ENCODE results near the gene COG5.

The COG5 gene

GRCh38 chr7:107173191-107173590 is 390.5 kb downstream of the COG5 start:
- no peaks in the 10 kb centered on the region for H3K36me3 ChIP-seq (ENCODE audit: control insufficient read depth in 2 of 2, insufficient read depth in 1 of 2, low read length in 2 of 2)
- POLR2A ChIA-PET = no interaction called here
- no peak for TF ChIP-seq ZNF529 (tag by site-specific recombination; IDR thresholded peaks at IDR 0.05; ENCODE audit: insufficient replicate concordance)
- 0 out of 2 replicates have a peak, but pooled peaks have one; percentile 24 for TF ChIP-seq IKZF3 (tag by site-specific recombination; IDR thresholded peaks at IDR 0.05)
- CTCF ChIA-PET = interaction anchor here (1.4 kb wide), 1 partner anchor 26 kb away, joined by 4 read pairs; no protein-coding TSS in a partner anchor
- no peaks in the 10 kb centered on the region for H3K9me3 ChIP-seq (ENCODE audit: control insufficient read depth, insufficient read depth, low read depth, low read length)
- H3K27ac ChIP-seq (ENCODE audit: extremely low read depth, low read depth, low read length) = no peak overlapping the region
- no peaks in the 10 kb centered on the region for H3K4me1 ChIP-seq (ENCODE audit: control insufficient read depth, insufficient read depth, low read length)
- no peak overlapping the region for H3K4me3 ChIP-seq (ENCODE audit: low read depth, low read length)

DNA sequence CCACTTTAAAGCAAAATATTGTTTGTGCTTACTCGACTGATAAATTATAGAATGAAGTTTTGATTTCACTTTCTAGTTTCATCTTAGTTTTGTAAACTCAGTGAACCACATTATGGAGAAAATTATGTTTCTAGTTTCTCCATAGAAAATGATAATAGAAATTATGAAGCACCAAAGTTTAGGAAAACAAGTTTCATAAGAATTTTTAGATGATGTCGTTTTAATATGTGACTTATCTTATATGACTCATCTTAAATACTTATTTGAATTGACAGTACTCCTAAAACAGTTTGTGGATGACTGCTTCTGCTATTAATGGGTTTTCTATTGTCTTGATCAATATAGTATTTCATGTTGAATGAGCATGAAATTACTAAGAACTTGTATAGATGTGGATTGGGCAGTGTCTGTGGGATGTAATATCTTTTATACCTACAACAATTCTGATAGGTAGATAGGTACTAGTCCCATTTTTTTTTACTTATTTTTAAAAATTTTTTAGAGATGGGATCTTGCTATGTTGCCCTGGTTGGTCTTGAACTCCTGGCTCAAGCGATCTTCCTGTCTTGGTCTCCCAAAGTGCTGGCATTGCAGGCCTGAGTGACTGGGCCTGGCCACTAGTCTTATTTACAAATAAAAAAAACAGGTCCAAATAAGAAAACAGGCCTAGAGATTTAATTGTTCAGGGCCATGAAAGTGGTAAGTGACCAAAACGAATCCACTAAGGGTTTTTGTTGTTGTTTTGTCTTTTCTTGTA is 391.3 kb downstream of the COG5 start:
- TF ChIP-seq BCL11B (tag by site-specific recombination; IDR thresholded peaks at IDR 0.05; ENCODE audit: low read depth) = no peak
- TF ChIP-seq ZNF830 (tag by site-specific recombination; IDR thresholded peaks at IDR 0.05; ENCODE audit: low read depth) = no peak
- TF ChIP-seq ZNF23 (tag by site-specific recombination; IDR thresholded peaks at IDR 0.05; ENCODE audit: borderline replicate concordance) = no peak
- no peak for TF ChIP-seq OSR2 (tag by site-specific recombination; IDR thresholded peaks at IDR 0.05)
- no peak for TF ChIP-seq ZNF140 (tag by site-specific recombination; IDR thresholded peaks at IDR 0.05)
- peak; percentile 58; the same call in 1 of the 2 replicates for TF ChIP-seq ZNF121 (tag by site-specific recombination; IDR thresholded peaks at IDR 0.05)
- no peak for TF ChIP-seq GLIS1 (tag by site-specific recombination; IDR thresholded peaks at IDR 0.05)
- no peak for TF ChIP-seq ZBTB20 (tag by site-specific recombination; IDR thresholded peaks at IDR 0.05)
- TF ChIP-seq, protein P1, sequence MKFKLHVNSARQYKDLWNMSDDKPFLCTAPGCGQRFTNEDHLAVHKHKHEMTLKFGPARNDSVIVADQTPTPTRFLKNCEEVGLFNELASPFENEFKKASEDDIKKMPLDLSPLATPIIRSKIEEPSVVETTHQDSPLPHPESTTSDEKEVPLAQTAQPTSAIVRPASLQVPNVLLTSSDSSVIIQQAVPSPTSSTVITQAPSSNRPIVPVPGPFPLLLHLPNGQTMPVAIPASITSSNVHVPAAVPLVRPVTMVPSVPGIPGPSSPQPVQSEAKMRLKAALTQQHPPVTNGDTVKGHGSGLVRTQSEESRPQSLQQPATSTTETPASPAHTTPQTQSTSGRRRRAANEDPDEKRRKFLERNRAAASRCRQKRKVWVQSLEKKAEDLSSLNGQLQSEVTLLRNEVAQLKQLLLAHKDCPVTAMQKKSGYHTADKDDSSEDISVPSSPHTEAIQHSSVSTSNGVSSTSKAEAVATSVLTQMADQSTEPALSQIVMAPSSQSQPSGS (tag by site-specific recombination; IDR thresholded peaks at IDR 0.05; ENCODE audit: low read depth) = peak; percentile 62; the same call in 1 of the 2 replicates
- no peak for TF ChIP-seq SCRT1 (tag by site-specific recombination; IDR thresholded peaks at IDR 0.05; ENCODE audit: borderline replicate concordance)
- no peak for TF ChIP-seq ZNF561 (tag by site-specific recombination; IDR thresholded peaks at IDR 0.05; ENCODE audit: borderline replicate concordance)
- no peak for TF ChIP-seq ZNF768 (tag by site-specific recombination; IDR thresholded peaks at IDR 0.05)
- Histone ChIP-seq H3K36me3 (ENCODE audit: control insufficient read depth in 2 of 2, insufficient read depth in 1 of 2, low read length in 2 of 2) (no peaks in the 10 kb centered on the region), H3K4me1 (ENCODE audit: control insufficient read depth, insufficient read depth, low read length) (no peaks in the 10 kb centered on the region), H3K27ac (ENCODE audit: extremely low read depth, low read depth, low read length) (no peak overlapping the region), H3K4me3 (ENCODE audit: low read depth, low read length) (no peak overlapping the region), H3K9me3 (ENCODE audit: control insufficient read depth, insufficient read depth, low read depth, low read length) (no peaks in the 10 kb centered on the region)
- POLR2A ChIA-PET = no interaction called here
- CTCF ChIA-PET = no interaction called here

DNA sequence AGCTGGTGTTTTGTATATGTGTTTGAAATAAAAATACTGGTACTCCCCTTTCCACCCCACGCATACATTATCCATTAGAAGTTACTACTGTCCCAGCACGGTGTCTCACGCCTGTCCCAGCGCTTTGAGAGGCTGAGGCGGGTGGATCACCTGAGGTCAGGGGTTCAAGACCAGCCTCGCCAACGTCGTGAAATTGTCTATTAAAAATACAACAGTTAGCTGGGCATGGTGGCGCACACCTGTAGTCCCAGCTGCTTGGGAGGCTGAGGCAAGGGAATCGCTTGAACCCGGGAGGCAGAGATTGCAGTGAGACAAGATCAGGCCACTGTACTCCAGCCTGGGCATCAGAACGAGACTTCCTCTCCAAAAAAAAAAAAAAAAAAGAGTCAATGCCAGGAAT is 392.2 kb downstream of the COG5 start:
- no peaks in the 10 kb centered on the region for H3K9me3 ChIP-seq (ENCODE audit: control insufficient read depth, insufficient read depth, low read depth, low read length)
- H3K36me3 ChIP-seq (ENCODE audit: control insufficient read depth in 2 of 2, insufficient read depth in 1 of 2, low read length in 2 of 2) = no peaks in the 10 kb centered on the region
- ChIA-PET CTCF (interaction anchor here (0.7 kb wide), 1 partner anchor 87 kb away, joined by 4 read pairs; no protein-coding TSS in a partner anchor), POLR2A (interaction anchor here (0.7 kb wide), 1 partner anchor 25 kb away, joined by 3 read pairs; no protein-coding TSS in a partner anchor)
- H3K4me3 ChIP-seq (ENCODE audit: low read depth, low read length) = no peak overlapping the region
- TF ChIP-seq, protein P2, sequence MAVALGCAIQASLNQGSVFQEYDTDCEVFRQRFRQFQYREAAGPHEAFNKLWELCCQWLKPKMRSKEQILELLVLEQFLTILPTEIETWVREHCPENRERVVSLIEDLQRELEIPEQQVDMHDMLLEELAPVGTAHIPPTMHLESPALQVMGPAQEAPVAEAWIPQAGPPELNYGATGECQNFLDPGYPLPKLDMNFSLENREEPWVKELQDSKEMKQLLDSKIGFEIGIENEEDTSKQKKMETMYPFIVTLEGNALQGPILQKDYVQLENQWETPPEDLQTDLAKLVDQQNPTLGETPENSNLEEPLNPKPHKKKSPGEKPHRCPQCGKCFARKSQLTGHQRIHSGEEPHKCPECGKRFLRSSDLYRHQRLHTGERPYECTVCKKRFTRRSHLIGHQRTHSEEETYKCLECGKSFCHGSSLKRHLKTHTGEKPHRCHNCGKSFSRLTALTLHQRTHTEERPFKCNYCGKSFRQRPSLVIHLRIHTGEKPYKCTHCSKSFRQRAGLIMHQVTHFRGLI (tag by site-specific recombination; IDR thresholded peaks at IDR 0.05) = no peak
- no peak for TF ChIP-seq ZBTB1 (tag by site-specific recombination; IDR thresholded peaks at IDR 0.05)
- no peak overlapping the region for H3K27ac ChIP-seq (ENCODE audit: extremely low read depth, low read depth, low read length)
- H3K4me1 ChIP-seq (ENCODE audit: control insufficient read depth, insufficient read depth, low read length) = no peaks in the 10 kb centered on the region

Measured in HEK293 (cell line).